Hepatocyte (in vitro differentiated cells): Measurements from ENCODE around the gene ACSM2A. TPM values are rescaled to one million over a fixed set of nuclear protein-coding genes. Genes with fewer than 3 reads are reported as not detected.
"Not testable (repeated sequence)": the region's sequence is repeated elsewhere in the genome, so short reads cannot be mapped to it uniquely, and the experiment has no call there.

ENCODE experiments used
- DNase-seq: peaks from one replicate; pipeline ENCODE4 v3.0.0-alpha.2; 2016; ENCODE audit warnings: low spot score
- H2AFZ ChIP-seq: fragments of 200-600 bp; sonication (generic); 2 replicates; pipeline ENCODE4 v1.6.0; 2016; ENCODE audit warnings: antibody characterized with exemption, mild to moderate bottlenecking
- H3K27ac ChIP-seq: fragments of 200-600 bp; sonication (generic); 2 replicates; pipeline ENCODE4 v1.5.1; 2016; ENCODE audit warnings: mild to moderate bottlenecking
- H3K27me3 ChIP-seq: fragments of 200-600 bp; sonication (generic); 2 replicates; pipeline ENCODE4 v1.6.1; 2016
- H3K36me3 ChIP-seq: fragments of 200-600 bp; sonication (generic); replicated peaks from 2 replicates; pipeline ENCODE4 v1.5.1; 2016; ENCODE audit warnings: low read depth; ENCODE audit not compliant: insufficient read depth
- H3K4me1 ChIP-seq: fragments of 200-600 bp; sonication (generic); 2 replicates; pipeline ENCODE4 v1.5.1; 2016; ENCODE audit warnings: mild to moderate bottlenecking, moderate library complexity; ENCODE audit not compliant: insufficient read depth
- H3K4me2 ChIP-seq: fragments of 200-600 bp; sonication (generic); 2 replicates; pipeline ENCODE4 v1.6.0; 2016
- H3K4me3 ChIP-seq: fragments of 200-600 bp; sonication (generic); 2 replicates; pipeline ENCODE4 v1.5.1; 2016; ENCODE audit warnings: mild to moderate bottlenecking
- H3K79me2 ChIP-seq: fragments of 200-600 bp; sonication (generic); 2 replicates; pipeline ENCODE4 v1.6.0; 2017; ENCODE audit warnings: mild to moderate bottlenecking
- H3K9me2 ChIP-seq: fragments of 200-600 bp; sonication (generic); replicated peaks from 2 replicates; pipeline ENCODE4 v1.6.0; 2017; ENCODE audit warnings: mild to moderate bottlenecking; ENCODE audit not compliant: insufficient read depth
- H3K9me3 ChIP-seq: fragments of 200-600 bp; sonication (generic); 2 replicates; pipeline ENCODE4 v1.5.1; 2016; ENCODE audit warnings: low read depth, mild to moderate bottlenecking
- H4K20me1 ChIP-seq: fragments of 200-600 bp; sonication (generic); 2 replicates; pipeline ENCODE4 v1.6.0; 2016; ENCODE audit warnings: mild to moderate bottlenecking; ENCODE audit not compliant: insufficient read depth, poor library complexity, severe bottlenecking
- EZH2 ChIP-seq: fragments of 200-600 bp; sonication (generic); IDR thresholded peaks from 2 replicates; pipeline ENCODE4 v1.6.1; 2016; ENCODE audit warnings: antibody characterized with exemption, mild to moderate bottlenecking, borderline replicate concordance
- EZH2phosphoT487 ChIP-seq: fragments of 200-600 bp; sonication (generic); IDR thresholded peaks from one replicate; pipeline ENCODE4 v1.6.1; 2018; ENCODE audit warnings: antibody characterized with exemption, mild to moderate bottlenecking, low read depth, moderate library complexity; ENCODE audit not compliant: unreplicated experiment, severe bottlenecking
- WGBS: methylation state at CpG from one replicate; pipeline ENCODE4 v1.1.6; 2016; ENCODE audit warnings: low lambda C conversion rate; ENCODE audit errors: missing lambda C conversion rate; 5-methylcytosine and 5-hydroxymethylcytosine counted together
- polyA plus RNA-seq: library from polyadenylated mRNA; unstranded; fragments of >200 nt; fragmentation: Nextera tagmentation; extraction: Ambion mirVana; gene quantifications from 2 replicates; pipeline ENCODE4 v1.2.1, GENCODE V29; 2016
- total RNA-seq: library from RNA; depleted of rRNA; stranded (reverse); fragments of >200 nt; gene quantifications from 2 replicates; pipeline ENCODE4 v1.2.3, GENCODE V29; 2014
- TF ChIP-seq, protein P1 (sequence below): fragments of 200-600 bp; sonication (generic); IDR thresholded peaks from 2 replicates; pipeline ENCODE4 v1.5.1; 2016; ENCODE audit warnings: antibody characterized with exemption, mild to moderate bottlenecking; ENCODE audit not compliant: poor library complexity

ACSM2A gene
- total and polyA plus RNA-seq, 2 experiments from 2014 or later = 27.6 to 33.5 TPM

DNA sequence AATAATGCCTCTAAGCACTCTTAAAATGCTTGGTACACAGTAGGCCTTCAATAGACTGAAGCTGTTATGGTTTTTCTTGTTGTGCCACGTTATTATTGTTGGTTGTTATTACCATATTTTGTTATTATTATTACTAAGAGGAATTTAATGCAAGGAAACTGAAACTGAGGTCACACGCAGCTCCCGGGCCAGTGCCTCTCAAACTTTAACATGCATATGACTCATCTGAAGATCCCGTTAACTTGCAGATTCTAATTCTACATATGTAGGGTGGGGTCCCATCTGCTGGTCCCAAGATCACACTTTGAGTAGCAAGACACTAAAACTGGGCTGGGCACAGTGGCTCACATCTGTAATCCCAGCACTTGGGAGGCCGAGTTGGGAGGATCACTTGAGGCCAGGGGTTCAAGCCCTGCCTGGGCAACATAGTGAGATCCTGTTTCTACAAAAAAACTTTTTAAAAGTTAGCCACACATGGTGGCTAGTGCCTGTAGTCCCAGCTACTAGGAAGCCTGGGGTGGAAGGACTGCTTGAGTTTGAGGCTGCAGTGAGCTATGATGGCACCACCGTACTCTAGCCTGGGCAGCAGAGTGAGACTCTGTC is 41.1 kb upstream of the ACSM2A start:
- no peak overlapping the region for H3K4me3 ChIP-seq
- TF ChIP-seq EZH2 (no peak), EZH2phosphoT487 (no peak)
- TF ChIP-seq, protein P1, sequence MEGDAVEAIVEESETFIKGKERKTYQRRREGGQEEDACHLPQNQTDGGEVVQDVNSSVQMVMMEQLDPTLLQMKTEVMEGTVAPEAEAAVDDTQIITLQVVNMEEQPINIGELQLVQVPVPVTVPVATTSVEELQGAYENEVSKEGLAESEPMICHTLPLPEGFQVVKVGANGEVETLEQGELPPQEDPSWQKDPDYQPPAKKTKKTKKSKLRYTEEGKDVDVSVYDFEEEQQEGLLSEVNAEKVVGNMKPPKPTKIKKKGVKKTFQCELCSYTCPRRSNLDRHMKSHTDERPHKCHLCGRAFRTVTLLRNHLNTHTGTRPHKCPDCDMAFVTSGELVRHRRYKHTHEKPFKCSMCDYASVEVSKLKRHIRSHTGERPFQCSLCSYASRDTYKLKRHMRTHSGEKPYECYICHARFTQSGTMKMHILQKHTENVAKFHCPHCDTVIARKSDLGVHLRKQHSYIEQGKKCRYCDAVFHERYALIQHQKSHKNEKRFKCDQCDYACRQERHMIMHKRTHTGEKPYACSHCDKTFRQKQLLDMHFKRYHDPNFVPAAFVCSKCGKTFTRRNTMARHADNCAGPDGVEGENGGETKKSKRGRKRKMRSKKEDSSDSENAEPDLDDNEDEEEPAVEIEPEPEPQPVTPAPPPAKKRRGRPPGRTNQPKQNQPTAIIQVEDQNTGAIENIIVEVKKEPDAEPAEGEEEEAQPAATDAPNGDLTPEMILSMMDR = no peak
- no peaks in the 10 kb centered on the region for H4K20me1 ChIP-seq
- no peaks in the 10 kb centered on the region for H3K36me3 ChIP-seq
- H3K9me2 ChIP-seq = no peaks in the 10 kb centered on the region
- H3K4me1 ChIP-seq = no peaks in the 10 kb centered on the region
- no peaks in the 10 kb centered on the region for H3K27me3 ChIP-seq
- H3K9me3 ChIP-seq = no peaks in the 10 kb centered on the region
- no peak overlapping the region for H3K27ac ChIP-seq
- WGBS = 83% methylated on average over 6 of the region's 6 CpGs
- H3K79me2 ChIP-seq = no peaks in the 10 kb centered on the region
- no peak for DNase-seq
- no peak overlapping the region for H3K4me2 ChIP-seq
- H2AFZ ChIP-seq = no peak overlapping the region

DNA sequence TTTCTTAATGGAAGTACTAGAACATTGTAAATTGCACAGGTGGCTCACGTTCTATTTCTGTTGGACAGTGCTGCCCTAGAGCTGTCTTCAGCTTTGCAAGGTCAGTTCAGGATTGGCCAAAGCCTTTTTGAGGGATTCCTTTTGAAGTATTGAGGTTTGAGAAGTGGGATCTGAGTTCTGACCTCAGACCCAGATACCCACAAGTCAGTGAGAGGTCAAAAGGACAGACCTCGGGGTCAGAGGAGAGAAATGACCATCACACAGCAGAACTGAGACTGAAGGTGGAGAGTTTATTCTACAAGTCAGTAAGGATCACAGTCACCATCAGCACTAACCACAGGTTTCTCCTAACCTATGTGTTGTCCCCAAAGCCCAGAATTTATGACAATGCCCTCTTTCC is 40.3 kb upstream of the ACSM2A start:
- no peak overlapping the region for H3K4me2 ChIP-seq
- H2AFZ ChIP-seq = no peak overlapping the region
- no peak overlapping the region for H3K27ac ChIP-seq
- no peaks in the 10 kb centered on the region for H4K20me1 ChIP-seq
- H3K27me3 ChIP-seq = no peaks in the 10 kb centered on the region
- TF ChIP-seq EZH2phosphoT487 (no peak), EZH2 (no peak)
- TF ChIP-seq, protein P1 = no peak
- H3K9me3 ChIP-seq = no peaks in the 10 kb centered on the region
- no peaks in the 10 kb centered on the region for H3K9me2 ChIP-seq
- 81% methylated on average over 2 of the region's 2 CpGs for WGBS
- H3K4me3 ChIP-seq = no peak overlapping the region
- H3K79me2 ChIP-seq = no peaks in the 10 kb centered on the region
- DNase-seq = no peak
- H3K4me1 ChIP-seq = no peaks in the 10 kb centered on the region
- no peaks in the 10 kb centered on the region for H3K36me3 ChIP-seq

DNA sequence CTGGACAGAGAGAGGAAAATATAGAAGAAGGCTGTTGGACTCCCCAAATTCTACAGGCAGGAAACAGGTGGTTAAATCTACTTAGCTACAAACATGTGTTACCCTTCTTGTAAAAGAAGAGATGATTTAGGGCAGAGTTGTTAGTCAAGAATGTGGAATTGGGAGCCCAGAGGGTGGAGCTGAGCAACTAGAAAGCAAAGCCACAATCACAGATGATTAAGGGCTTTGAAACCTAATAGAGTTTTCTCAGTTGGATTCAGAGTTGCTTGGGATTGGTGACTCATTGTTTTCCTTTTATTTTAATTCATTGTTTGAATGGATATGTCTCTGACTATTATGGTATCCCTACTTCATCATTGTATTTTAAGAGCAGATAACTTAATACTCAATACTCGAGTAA is 35.8 kb upstream of the ACSM2A start:
- no peak overlapping the region for H3K4me2 ChIP-seq
- no peak for DNase-seq
- H4K20me1 ChIP-seq = no peaks in the 10 kb centered on the region
- no peaks in the 10 kb centered on the region for H3K9me2 ChIP-seq
- TF ChIP-seq, protein P1 = no peak
- no peak for TF ChIP-seq EZH2
- no peaks in the 10 kb centered on the region for H3K36me3 ChIP-seq
- H3K27me3 ChIP-seq = no peaks in the 10 kb centered on the region
- H3K79me2 ChIP-seq = no peaks in the 10 kb centered on the region
- H2AFZ ChIP-seq = no peak overlapping the region
- no peaks in the 10 kb centered on the region for H3K9me3 ChIP-seq
- no peak overlapping the region for H3K4me3 ChIP-seq
- WGBS = 81% methylated on average over 1 of the region's 1 CpG
- no peak overlapping the region for H3K27ac ChIP-seq
- H3K4me1 ChIP-seq = no peaks in the 10 kb centered on the region

DNA sequence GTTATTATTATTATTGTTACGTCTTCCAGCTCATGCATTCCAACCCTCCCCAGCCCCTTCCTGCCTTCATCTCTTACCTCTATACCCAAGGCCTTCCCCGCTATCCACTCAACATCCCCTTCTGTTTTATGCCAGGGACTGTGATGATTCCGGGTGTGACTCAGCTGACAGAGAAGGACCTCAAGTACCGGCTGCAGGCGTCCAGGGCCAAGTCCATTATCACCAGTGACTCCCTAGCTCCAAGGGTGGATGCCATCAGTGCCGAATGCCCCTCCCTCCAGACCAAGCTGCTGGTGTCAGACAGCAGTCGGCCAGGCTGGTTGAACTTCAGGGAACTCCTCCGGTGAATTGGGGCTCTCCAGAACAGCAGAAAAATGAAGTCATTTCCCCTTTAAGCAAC is 32.2 kb upstream of the ACSM2A start:
- not testable (repeated sequence) for DNase-seq, H3K9me2 ChIP-seq, H2AFZ ChIP-seq, H3K36me3 ChIP-seq, H3K27me3 ChIP-seq, H3K79me2 ChIP-seq, H3K27ac ChIP-seq, H4K20me1 ChIP-seq, H3K4me3 ChIP-seq, H3K9me3 ChIP-seq, H3K4me2 ChIP-seq, H3K4me1 ChIP-seq
- 91% methylated on average over 8 of the region's 8 CpGs for WGBS

DNA sequence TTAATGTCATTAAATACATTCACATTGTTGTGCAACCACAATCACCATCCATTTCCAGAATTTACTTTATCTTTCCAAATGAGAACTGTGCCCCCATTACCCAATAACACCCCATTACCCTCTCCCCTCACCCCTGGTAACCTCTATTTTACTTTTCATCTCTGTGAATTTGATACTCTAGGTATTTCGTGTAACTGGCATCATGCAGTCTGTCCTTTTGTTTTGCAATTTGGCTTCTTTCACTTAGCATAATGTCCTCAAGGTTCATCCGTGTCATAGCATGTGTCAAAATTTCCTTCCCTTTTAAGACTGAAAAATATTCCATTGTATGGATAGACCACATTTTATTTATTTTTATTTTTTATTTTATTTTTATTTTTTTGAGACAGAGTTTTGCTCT is 29.6 kb upstream of the ACSM2A start:
- not testable (repeated sequence) for H3K36me3 ChIP-seq, H3K27me3 ChIP-seq, H3K9me2 ChIP-seq, H3K4me1 ChIP-seq, H3K79me2 ChIP-seq, H2AFZ ChIP-seq, H3K4me2 ChIP-seq, H3K27ac ChIP-seq, H4K20me1 ChIP-seq, DNase-seq, H3K9me3 ChIP-seq, H3K4me3 ChIP-seq
- 91% methylated on average over 2 of the region's 2 CpGs for WGBS

DNA sequence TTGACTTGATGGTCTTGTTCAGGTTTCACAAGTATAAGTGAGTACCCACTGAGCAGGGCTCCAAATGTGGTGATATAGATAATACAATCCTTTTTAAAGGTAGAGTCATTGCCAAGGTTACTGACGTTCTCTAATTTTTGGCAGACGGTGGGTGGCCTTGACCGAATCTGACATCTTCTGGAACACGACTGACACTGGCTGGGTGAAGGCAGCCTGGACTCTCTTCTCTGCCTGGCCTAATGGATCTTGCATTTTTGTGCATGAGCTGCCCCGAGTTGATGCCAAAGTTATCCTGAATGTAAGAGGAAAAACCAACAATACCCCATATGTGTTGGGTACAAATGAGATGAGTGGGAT is 27.6 kb upstream of the ACSM2A start:
- 83% methylated on average over 5 of the region's 5 CpGs for WGBS
- H3K4me3 ChIP-seq, H3K4me2 ChIP-seq: not testable (repeated sequence)

More for the DNA sequence above, 27.6 kb upstream of the ACSM2A start:
- H3K79me2 ChIP-seq, DNase-seq, H3K9me3 ChIP-seq, H3K27ac ChIP-seq, H3K9me2 ChIP-seq, H2AFZ ChIP-seq, H3K36me3 ChIP-seq, H3K4me1 ChIP-seq, H3K27me3 ChIP-seq, H4K20me1 ChIP-seq: not testable (repeated sequence)
